ENCODE results near the gene TEK.
"Not testable (repeated sequence)": the region's sequence is repeated elsewhere in the genome, so short reads cannot be mapped to it uniquely, and the experiment has no call there.

TEK gene

GRCh38 chr9:27108981-27109541 is at the start of gene TEK:
Gene TEK, plus strand, starts transcription at chr9:27109225. Its CDS starts 366 bp downstream, at chr9:27109591.
- no peak for DNase-seq (ENCODE audit: low read depth in 2 of 2, low spot score in 1 of 2)

DNA sequence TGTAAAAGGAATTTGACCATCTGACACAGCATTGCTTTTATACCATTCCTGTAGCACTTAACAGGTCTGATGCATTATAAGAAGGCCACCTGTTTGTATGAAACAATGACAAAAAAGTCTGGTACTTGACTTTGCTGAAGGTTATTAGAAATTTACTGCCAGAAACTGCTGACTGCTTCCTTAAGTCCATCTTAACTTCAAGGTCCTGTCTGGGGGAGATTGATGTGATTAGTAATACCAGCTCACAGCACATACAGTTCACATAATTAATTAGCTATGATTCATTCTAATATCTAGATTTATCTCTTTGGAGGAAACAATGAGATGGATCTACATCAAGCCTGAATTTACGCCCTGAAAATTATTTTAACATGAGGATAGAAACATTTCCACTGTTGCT is 49.6 kb upstream of the TEK start:
- DNase-seq (ENCODE audit: low read depth in 2 of 2, low spot score in 1 of 2) = no peak

GRCh38 chr9:27059907-27060306 is 49.1 kb upstream of the TEK start:
- no peak for DNase-seq (ENCODE audit: low read depth in 2 of 2, low spot score in 1 of 2)

- no peak for DNase-seq (ENCODE audit: low read depth in 2 of 2, low spot score in 1 of 2)
Measured at GRCh38 chr9:27065288-27065687, 43.7 kb upstream of the TEK start.

- no peak for DNase-seq (ENCODE audit: low read depth in 2 of 2, low spot score in 1 of 2)
Measured at GRCh38 chr9:27073841-27074728, 34.9 kb upstream of the TEK start.

- DNase-seq (ENCODE audit: low read depth in 2 of 2, low spot score in 1 of 2) = no peak
Measured at GRCh38 chr9:27078685-27079084, 30.3 kb upstream of the TEK start.

DNA sequence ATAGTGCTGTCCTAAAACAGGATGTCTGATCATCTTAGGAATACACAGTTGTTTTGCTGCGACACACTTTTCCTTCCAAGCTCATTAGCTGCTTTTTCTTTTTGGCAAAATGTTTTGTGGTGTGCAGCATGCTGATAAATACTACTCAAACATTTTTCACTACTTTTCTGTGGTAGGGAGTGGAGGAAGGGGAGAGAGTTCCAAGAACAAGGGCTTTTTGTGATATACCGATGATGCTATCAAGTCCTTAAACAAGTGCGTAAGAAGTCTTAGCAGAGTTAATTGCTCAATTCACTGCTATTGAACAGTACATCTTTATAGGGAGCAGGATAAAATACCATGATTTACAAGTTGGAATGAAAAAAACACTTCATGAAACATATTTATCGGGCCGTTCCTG is 23.6 kb upstream of the TEK start:
- DNase-seq (ENCODE audit: low read depth in 2 of 2, low spot score in 1 of 2) = no peak

DNA sequence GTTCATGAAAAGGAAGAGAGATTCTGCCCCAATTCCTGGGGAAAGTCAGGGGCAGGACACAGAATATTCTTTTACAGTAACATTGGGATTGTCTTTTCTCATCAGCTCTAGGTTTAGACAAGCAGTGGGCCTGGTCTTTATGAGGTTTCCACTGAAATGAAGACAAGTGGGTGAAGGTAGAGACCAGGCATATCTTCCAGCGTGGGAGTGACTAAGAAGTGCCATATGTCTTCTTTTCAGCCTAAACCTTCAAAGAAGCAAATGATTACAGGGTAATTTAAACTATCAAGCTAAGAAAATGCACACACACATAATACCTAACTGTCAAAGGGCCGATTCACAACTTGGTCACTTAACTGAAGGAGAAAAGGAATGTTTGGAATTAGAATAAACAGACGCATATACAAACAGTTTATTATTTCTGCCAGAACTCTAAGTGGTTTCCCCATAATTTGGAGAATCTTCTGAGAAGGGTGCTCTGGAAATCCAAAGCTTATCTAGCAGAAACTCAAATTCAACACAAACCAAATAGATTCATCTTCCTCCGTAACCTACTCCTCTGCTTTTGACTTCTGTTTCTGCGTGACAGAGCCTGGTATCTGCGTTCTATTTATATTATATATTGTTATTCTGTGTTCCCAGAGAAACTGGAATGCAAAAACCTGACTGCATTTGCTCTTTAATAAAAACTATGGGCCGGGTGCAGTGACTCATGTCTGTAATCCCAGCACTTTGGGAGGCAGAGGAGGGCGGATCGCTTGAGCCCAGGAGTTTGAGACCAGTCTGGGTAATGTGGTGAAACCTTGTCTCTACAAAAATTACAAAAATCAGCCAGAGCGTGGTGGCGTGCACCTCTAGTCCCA is 22.0 kb upstream of the TEK start:
- no peak for DNase-seq (ENCODE audit: low read depth in 2 of 2, low spot score in 1 of 2)

DNA sequence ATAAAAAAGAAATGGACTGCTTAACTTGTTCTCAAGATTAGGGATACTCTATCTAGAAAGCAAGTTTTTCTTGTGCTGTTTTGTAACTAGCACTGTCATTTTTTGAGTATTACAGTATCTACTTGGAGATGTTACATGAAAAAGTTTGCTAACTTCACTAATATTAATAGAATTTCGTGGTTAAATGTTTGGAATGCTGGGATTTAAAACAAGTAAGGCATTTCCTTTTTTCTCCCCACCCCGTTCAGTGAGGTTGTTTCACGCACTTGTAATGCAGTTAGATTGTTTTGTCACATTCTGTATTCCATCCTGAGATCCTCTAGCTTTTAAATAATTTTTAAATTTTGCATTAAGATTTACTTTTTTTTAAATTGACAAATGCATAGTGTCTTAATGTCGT is 20.0 kb upstream of the TEK start:
- DNase-seq (ENCODE audit: low read depth in 2 of 2, low spot score in 1 of 2) = no peak

DNA sequence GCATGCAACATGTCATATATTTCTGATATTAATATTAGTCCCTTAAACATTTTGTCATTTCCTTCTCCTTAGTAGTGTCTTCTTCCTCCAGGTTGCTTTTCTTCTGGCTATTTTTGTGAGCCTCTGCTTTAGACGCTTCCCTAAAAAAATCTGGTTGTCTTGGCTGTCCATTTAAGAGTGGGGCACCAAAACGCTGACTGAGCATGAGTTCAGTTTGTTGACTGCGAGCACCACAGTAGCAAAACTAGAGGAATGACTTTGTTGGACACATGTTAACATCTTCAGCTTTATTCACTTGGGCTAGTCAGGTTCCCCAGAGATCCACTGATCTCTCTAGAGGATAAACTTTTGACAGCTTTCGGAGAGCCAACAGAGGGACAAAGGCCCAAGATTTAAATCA is 19.3 kb upstream of the TEK start:
- no peak for DNase-seq (ENCODE audit: low read depth in 2 of 2, low spot score in 1 of 2)

- no peak for DNase-seq (ENCODE audit: low read depth in 2 of 2, low spot score in 1 of 2)
Measured at GRCh38 chr9:27090231-27090630, 18.8 kb upstream of the TEK start.

- DNase-seq (ENCODE audit: low read depth in 2 of 2, low spot score in 1 of 2) = no peak
Measured at GRCh38 chr9:27090711-27091110, 18.3 kb upstream of the TEK start.

GRCh38 chr9:27092496-27092895 is 16.5 kb upstream of the TEK start:
- DNase-seq (ENCODE audit: low read depth in 2 of 2, low spot score in 1 of 2) = not testable (repeated sequence)

- not testable (repeated sequence) for DNase-seq (ENCODE audit: low read depth in 2 of 2, low spot score in 1 of 2)
Measured at GRCh38 chr9:27093384-27094067, 15.5 kb upstream of the TEK start.

GRCh38 chr9:27094640-27095298 is 14.3 kb upstream of the TEK start:
- no peak for DNase-seq (ENCODE audit: low read depth in 2 of 2, low spot score in 1 of 2)

DNA sequence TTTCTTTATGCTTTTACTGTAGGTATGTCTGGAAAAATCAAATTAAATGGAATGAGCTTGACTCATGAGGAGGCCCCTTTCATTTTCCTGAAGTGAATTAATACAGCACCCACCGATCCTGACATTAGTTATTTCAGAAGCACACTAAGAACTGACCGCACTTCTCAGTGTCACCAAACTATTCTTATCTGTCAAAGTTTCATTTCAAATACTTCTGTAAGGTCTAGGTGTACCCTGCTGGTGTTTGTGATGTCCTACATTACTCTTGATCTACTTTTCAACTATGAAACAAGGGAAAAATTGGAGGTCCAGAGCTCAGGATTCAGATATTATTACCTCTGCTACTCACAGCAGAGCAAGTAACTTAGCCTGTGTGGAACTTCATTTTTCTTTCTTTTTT is 1.8 kb upstream of the TEK start:
- DNase-seq (ENCODE audit: low read depth in 2 of 2, low spot score in 1 of 2) = no peak

- no peak for DNase-seq (ENCODE audit: low read depth in 2 of 2, low spot score in 1 of 2)
Measured at GRCh38 chr9:27109621-27110020, 596 bp downstream of the TEK start.

DNA sequence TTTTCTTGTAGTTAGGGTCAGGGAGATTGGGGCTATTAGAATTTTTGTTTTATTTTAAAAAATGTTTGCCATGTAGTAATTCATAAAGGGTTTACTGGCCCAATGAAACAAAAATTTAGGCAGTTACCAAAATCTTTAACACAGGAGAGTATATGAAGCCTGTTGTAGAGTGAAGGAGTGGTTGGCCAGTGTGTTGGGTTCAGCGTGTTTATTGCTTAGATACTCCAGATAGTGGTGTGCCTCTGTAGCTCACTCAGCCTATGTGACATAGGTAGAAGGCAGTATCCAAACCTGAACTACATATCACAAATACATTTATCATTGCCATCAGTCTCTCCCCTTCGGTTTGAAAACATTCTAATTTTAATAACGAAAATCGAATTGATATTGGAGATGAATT is 1.2 kb downstream of the TEK start:
- no peak for DNase-seq (ENCODE audit: low read depth in 2 of 2, low spot score in 1 of 2)

GRCh38 chr9:27112235-27112634 is 3.2 kb downstream of the TEK start:
- no peak for DNase-seq (ENCODE audit: low read depth in 2 of 2, low spot score in 1 of 2)

GRCh38 chr9:27117489-27118135 is 8.6 kb downstream of the TEK start:
- no peak for DNase-seq (ENCODE audit: low read depth in 2 of 2, low spot score in 1 of 2)

Data from stimulated activated CD8-positive, alpha-beta memory T cell treated with anti-CD3 and anti-CD28 coated beads, Interleukin-4, amount 100 ng/mL, for 1 hour (primary cell).